IPS DF 4.7 (cell line): Measurements from ENCODE around the gene CCDC88A.
"Not testable (repeated sequence)": the region's sequence is repeated elsewhere in the genome, so short reads cannot be mapped to it uniquely, and the experiment has no call there.

Experiments used
- DNase-seq: peaks from one replicate; pipeline ENCODE4 v3.0.0-alpha.2; 2013; ENCODE audit warnings: low spot score; ENCODE audit errors: extremely low read depth

Gene CCDC88A

GRCh38 chr2:55241582-55241981 lies 178.1 kb downstream of the CCDC88A start:
- DNase-seq = not testable (repeated sequence)

DNA sequence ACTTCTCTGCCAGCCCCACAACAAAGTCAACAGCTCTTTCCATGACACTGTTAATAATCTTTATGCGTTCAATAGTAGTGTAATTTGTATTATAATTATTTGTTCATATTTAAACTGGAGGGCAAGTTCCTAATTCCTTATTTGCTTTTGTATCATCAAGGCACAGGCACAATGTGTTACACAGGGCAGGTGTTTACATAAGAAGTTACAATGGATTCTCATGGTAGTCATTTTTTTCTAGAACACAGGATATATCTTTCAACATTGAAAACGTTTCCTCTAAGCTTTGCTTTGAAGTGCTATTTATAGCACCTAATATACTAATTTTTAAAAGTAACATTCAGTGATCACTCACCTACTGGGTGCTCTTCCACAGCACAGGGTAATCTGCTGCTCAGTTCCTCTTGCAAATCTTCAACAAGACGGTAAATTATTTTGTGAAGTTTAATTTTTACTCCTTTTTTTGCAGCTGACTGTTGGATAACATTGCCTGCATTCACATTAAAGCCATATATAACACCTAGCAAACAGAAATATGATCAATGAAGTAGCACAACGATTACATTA lies 179.9 kb downstream of the CCDC88A start:
- DNase-seq = no peak
